PC-3 (cell line): ENCODE data around the gene UBE2L6.

Source experiments
- CTCF ChIP-seq: fragments of 300-600 bp; sonication (generic); conservative IDR thresholded peaks from 2 replicates; pipeline ENCODE4 v1.5.1; 2017; ENCODE audit warnings: antibody characterized with exemption, low read depth, mild to moderate bottlenecking, low read length
- EZH2 ChIP-seq: fragments of 300-600 bp; sonication (generic); IDR thresholded peaks from one replicate; pipeline ENCODE4 v1.6.1; 2017; ENCODE audit warnings: antibody characterized with exemption, mild to moderate bottlenecking, low read length; ENCODE audit not compliant: unreplicated experiment

DNA sequence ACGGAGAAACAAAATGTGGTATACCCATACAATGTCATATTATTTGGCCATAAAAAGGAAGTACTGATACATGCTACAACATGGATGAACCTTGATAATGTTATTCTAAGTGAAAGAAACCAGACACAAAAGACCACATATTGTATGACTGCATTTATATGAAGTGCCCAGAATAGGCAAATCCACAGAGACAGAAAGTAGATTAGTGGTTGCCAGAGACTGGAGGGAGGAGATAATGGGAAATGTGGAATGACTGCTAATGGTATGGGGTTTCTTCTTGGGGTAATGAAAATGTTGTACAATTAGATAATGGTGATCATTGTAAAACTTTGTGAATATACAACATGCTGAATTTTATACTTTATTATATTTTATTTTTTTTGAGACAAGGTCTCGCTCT lies 46.4 kb downstream of the UBE2L6 start:
- no peak for TF ChIP-seq EZH2
- no peak for TF ChIP-seq CTCF
